ENCODE data around the gene FOXL3.
"Not testable (repeated sequence)": the region's sequence is repeated elsewhere in the genome, so short reads cannot be mapped to it uniquely, and the experiment has no call there.

Gene FOXL3

DNA sequence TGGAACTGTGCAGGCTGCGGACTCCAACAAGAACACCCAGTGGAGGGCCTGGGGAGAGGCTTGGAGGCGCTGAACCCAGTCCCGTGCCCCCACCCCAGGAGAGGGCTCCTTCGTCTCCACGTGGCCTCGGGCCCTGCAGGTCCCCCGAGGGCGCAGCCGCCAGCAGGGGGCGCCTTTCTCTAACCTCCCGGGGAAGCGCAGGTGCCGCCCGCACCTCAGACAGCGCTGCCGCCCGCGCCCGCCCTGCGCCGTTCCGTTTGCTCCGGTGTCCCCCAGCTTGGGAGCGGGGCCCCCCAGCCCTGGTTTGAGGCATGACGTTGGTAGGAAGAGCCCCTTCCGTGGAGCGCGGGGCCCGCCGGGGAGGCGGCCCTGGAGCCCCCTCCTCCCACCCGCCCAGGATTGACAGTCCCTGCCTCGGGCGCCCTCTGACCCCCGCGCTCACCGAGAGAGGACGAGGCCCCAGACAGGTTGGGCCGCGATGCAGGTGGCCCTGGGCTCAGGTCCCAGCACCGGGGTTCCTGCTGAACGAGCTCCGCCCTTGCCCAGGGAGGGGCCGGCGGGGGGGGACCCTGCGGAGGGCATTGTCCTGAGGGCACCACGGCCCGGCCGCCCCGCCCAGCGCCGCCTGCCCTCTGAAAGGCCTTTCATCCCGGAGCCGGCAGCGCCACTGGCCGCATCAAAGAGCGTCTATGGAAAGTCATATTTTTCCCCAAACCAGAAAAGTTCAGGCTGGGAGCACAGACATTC, 42.8 kb downstream of the FOXL3 start:
- TF ChIP-seq, protein P1, sequence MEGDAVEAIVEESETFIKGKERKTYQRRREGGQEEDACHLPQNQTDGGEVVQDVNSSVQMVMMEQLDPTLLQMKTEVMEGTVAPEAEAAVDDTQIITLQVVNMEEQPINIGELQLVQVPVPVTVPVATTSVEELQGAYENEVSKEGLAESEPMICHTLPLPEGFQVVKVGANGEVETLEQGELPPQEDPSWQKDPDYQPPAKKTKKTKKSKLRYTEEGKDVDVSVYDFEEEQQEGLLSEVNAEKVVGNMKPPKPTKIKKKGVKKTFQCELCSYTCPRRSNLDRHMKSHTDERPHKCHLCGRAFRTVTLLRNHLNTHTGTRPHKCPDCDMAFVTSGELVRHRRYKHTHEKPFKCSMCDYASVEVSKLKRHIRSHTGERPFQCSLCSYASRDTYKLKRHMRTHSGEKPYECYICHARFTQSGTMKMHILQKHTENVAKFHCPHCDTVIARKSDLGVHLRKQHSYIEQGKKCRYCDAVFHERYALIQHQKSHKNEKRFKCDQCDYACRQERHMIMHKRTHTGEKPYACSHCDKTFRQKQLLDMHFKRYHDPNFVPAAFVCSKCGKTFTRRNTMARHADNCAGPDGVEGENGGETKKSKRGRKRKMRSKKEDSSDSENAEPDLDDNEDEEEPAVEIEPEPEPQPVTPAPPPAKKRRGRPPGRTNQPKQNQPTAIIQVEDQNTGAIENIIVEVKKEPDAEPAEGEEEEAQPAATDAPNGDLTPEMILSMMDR (IDR thresholded peaks at IDR 0.05; ENCODE audit: control insufficient read depth, insufficient read depth, low read depth, low read length, missing control alignments) = peak; percentile 77
- peak overlapping the region; percentile 7; the same call in 1 of the 2 replicates for H3K4me3 ChIP-seq (ENCODE audit: control insufficient read depth, low read depth, low read length)
- no peak for DNase-seq (ENCODE audit: low read depth)

GRCh38 chr7:333393-333764, 43.4 kb downstream of the FOXL3 start:
- DNase-seq (ENCODE audit: low read depth) = no peak

GRCh38 chr7:334618-335357, 44.8 kb downstream of the FOXL3 start:
- no peak for DNase-seq (ENCODE audit: low read depth)
- TF ChIP-seq, protein P1 (IDR thresholded peaks at IDR 0.05; ENCODE audit: control insufficient read depth, insufficient read depth, low read depth, low read length, missing control alignments) = no peak
- no peak overlapping the region for H3K4me3 ChIP-seq (ENCODE audit: control insufficient read depth, low read depth, low read length)

More at GRCh38 chr7:333393-333764, 43.4 kb downstream of the FOXL3 start:
- no peak overlapping the region for H3K4me3 ChIP-seq (ENCODE audit: control insufficient read depth, low read depth, low read length)
- TF ChIP-seq, protein P1 (IDR thresholded peaks at IDR 0.05; ENCODE audit: control insufficient read depth, insufficient read depth, low read depth, low read length, missing control alignments) = no peak

GRCh38 chr7:335358-336148, 45.6 kb downstream of the FOXL3 start:
- TF ChIP-seq, protein P1 (IDR thresholded peaks at IDR 0.05; ENCODE audit: control insufficient read depth, insufficient read depth, low read depth, low read length, missing control alignments) = no peak

GRCh38 chr7:336149-336533, 46.2 kb downstream of the FOXL3 start:
- not testable (repeated sequence) for DNase-seq (ENCODE audit: low read depth); H3K4me3 ChIP-seq (ENCODE audit: control insufficient read depth, low read depth, low read length)

More at GRCh38 chr7:335358-336148, 45.6 kb downstream of the FOXL3 start:
- DNase-seq (ENCODE audit: low read depth) = no peak
- no peak overlapping the region for H3K4me3 ChIP-seq (ENCODE audit: control insufficient read depth, low read depth, low read length)

DNA sequence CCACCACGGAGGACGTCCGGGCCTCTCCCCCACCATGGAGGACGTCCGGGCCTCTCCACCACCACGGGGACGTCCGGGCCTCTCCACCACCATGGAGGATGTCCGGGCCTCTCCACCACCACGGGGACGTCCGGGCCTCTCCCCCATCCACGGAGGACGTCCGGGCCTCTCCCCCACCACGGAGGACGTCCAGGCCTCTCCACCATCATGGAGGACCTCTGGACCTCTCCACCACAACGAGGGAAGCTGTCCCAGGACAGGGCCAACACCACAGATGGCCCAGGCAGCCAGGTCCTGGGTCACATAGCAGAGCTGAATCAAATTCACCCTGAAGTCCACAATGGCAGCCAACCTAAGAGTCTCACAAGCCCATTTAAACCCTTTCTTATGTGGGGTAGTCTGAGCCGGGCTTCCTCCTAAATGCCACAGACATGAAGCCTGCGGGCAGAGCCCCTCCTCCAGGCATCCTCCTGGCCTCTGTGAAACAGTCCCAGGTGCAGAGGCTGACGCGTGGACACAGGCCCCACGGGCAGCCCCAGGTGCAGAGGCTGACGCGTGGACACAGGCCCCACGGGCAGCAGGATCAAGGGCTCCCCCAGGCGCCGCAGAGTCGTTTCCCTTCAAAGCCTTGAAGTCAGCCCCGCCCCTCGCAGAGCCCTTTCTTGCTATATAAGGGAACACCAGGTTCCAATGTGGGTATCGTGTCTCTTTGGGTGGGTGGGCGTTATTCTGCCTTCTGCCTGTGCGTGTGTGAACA, 47.0 kb downstream of the FOXL3 start:
- no peak overlapping the region for H3K4me3 ChIP-seq (ENCODE audit: control insufficient read depth, low read depth, low read length)
- TF ChIP-seq, protein P1 (IDR thresholded peaks at IDR 0.05; ENCODE audit: control insufficient read depth, insufficient read depth, low read depth, low read length, missing control alignments) = no peak
- no peak for DNase-seq (ENCODE audit: low read depth)
